A549 (cell line): ENCODE data around the gene HAUS8. TPM values are rescaled to one million over a fixed set of nuclear protein-coding genes. Genes with fewer than 3 reads are reported as not detected.

ENCODE experiments used
- ATAC-seq, 2 experiments: fragments of 200-7000 bp in 1 of 2; fragments of >200 bp in 1 of 2; cut with Nextera tagmentation in 1 of 2; cut with Tn5 transposase in 1 of 2; 3 replicates each; pipeline versions ENCODE4 v1.8.0 to v1.9.1; 2018 to 2020; ENCODE audit warnings: mild to moderate bottlenecking in 1 of 2, moderate library complexity in 1 of 2
- CTCF ChIA-PET: fragments of 300-600 bp; sonication (Branson Sonifier 250); formaldehyde crosslinking; extraction: SDS; loops from one replicate; lab custom pipeline; 2021; ENCODE audit warnings: antibody characterized with exemption, inconsistent platforms; lab: Yijun Ruan, JAX
- POLR2A ChIA-PET: fragments of 350-600 bp; formaldehyde crosslinking; extraction: SDS; loops from one replicate; lab custom pipeline; 2021; ENCODE audit warnings: antibody characterized with exemption, inconsistent platforms; lab: Yijun Ruan, JAX
- DNase-seq, 2 experiments: peaks; one replicate each; pipeline versions ENCODE4 v3.0.0 to v3.0.0-alpha.2; 2011 to 2016; ENCODE audit warnings: low read depth in 1 of 2, low spot score in 1 of 2
- FAIRE-seq: peaks from 2 replicates; lab custom pipeline; 2011; peaks lifted over from hg19 to GRCh38; lab: Jason Lieb, UNC
- H3K27ac ChIP-seq, 2 experiments: fragments of >200 bp; sonication (Bioruptor Twin); formaldehyde crosslinking; 3 replicates each; pipeline ENCODE4 v1.5.1; 2016 to 2017
- H3K4me1 ChIP-seq: fragments of >200 bp; sonication (Bioruptor Twin); formaldehyde crosslinking; 3 replicates; pipeline ENCODE4 v1.6.1; 2016
- H3K4me2 ChIP-seq: fragments of >200 bp; sonication (Bioruptor Twin); formaldehyde crosslinking; 3 replicates; pipeline ENCODE4 v1.6.1; 2016
- H3K4me3 ChIP-seq: fragments of >200 bp; sonication (Bioruptor Twin); formaldehyde crosslinking; 3 replicates; pipeline ENCODE4 v1.5.1; 2016
- H3K9me3 ChIP-seq: fragments of >200 bp; sonication (Bioruptor Twin); formaldehyde crosslinking; 3 replicates; pipeline ENCODE4 v1.6.1; 2016
- BHLHE40 ChIP-seq: IDR thresholded peaks from 2 replicates; pipeline ENCODE4 v1.6.1; 2012; ENCODE audit warnings: low read depth, low read length, inconsistent platforms
- CBX2 ChIP-seq: fragments of 200-600 bp; sonication (generic); IDR thresholded peaks from 2 replicates; pipeline ENCODE4 v1.6.1; 2016; ENCODE audit warnings: low read depth, mild to moderate bottlenecking, borderline replicate concordance
- FOXS1 ChIP-seq: fragments of 250-450 bp; sonication (Bioruptor Pico); IDR thresholded peaks from 2 replicates; pipeline ENCODE4 v1.5.0; 2020; ENCODE audit warnings: mild to moderate bottlenecking, moderate library complexity
- HOXB13 ChIP-seq: fragments of 250-450 bp; sonication (Bioruptor Pico); IDR thresholded peaks from 2 replicates; pipeline ENCODE4 v1.5.0; 2020; ENCODE audit warnings: low read depth, mild to moderate bottlenecking, moderate library complexity
- HOXB5 ChIP-seq: fragments of 250-450 bp; sonication (Bioruptor Pico); IDR thresholded peaks from 2 replicates; pipeline ENCODE4 v1.5.0; 2020; ENCODE audit warnings: mild to moderate bottlenecking, moderate library complexity
- JUNB ChIP-seq: fragments of >200 bp; sonication (Bioruptor Twin); formaldehyde crosslinking; IDR thresholded peaks from 2 replicates; pipeline ENCODE4 v1.6.1; 2016
- NFE2L2 ChIP-seq: fragments of 150-350 bp; conservative IDR thresholded peaks from 2 replicates; pipeline ENCODE4 v1.6.1; 2014; ENCODE audit warnings: low read length
- NPAS2 ChIP-seq: fragments of 250-450 bp; sonication (Bioruptor Pico); IDR thresholded peaks from 2 replicates; pipeline ENCODE4 v1.8.0; 2022; ENCODE audit warnings: mild to moderate bottlenecking, moderate library complexity, borderline replicate concordance
- PBX3 ChIP-seq: IDR thresholded peaks from 2 replicates; pipeline ENCODE4 v1.6.1; 2012
- PHF8 ChIP-seq: fragments of 200-600 bp; sonication (generic); IDR thresholded peaks from 2 replicates; pipeline ENCODE4 v1.6.1; 2016; ENCODE audit warnings: low read depth, mild to moderate bottlenecking, antibody characterized with exemption, moderate library complexity, borderline replicate concordance
- POLR2A ChIP-seq: IDR thresholded peaks from 2 replicates; pipeline ENCODE4 v1.6.1; 2012; ENCODE audit warnings: mild to moderate bottlenecking, low read length
- RAD21 ChIP-seq, 2 experiments: fragments of >200 bp in 1 of 2; sonication (Bioruptor Twin) in 1 of 2; formaldehyde crosslinking in 1 of 2; IDR thresholded peaks in 1 of 2; conservative IDR thresholded peaks in 1 of 2; 2 replicates in 1 of 2; 3 replicates in 1 of 2; pipeline ENCODE4 v1.6.1; 2012 to 2018; ENCODE audit warnings: inconsistent platforms in 1 of 2
- RNF2 ChIP-seq: fragments of 200-600 bp; sonication (generic); IDR thresholded peaks from 2 replicates; pipeline ENCODE4 v1.6.1; 2016; ENCODE audit warnings: low read depth, mild to moderate bottlenecking, antibody characterized with exemption, moderate library complexity, borderline replicate concordance
- ZNF302 ChIP-seq: fragments of 250-450 bp; sonication (Bioruptor Pico); IDR thresholded peaks from 2 replicates; pipeline ENCODE4 v1.9.0; 2021; ENCODE audit warnings: inconsistent platforms, mild to moderate bottlenecking, moderate library complexity
- ZSCAN20 ChIP-seq: fragments of 250-450 bp; sonication (Bioruptor Pico); IDR thresholded peaks from 2 replicates; pipeline ENCODE4 v1.8.0; 2022; ENCODE audit warnings: mild to moderate bottlenecking, moderate library complexity
- WGBS: methylation state at CpG from one replicate; pipeline ENCODE4 v1.1.6; 2017; ENCODE audit errors: missing lambda C conversion rate; 5-methylcytosine and 5-hydroxymethylcytosine counted together
- polyA plus RNA-seq, 4 experiments: library from polyadenylated mRNA; depleted of rRNA in 3 of 4; stranded (reverse); fragments of >200 nt; fragmentation: RNase III in 1 of 4; extraction: RNeasy Plus Mini Kit Qiagen cat#74134 plus additional on column Dnase treatment in 1 of 4; gene quantifications; 2 replicates in 3 of 4; 3 replicates in 1 of 4; pipeline ENCODE4 v1.2.3, GENCODE V29; 2011 to 2017

The HAUS8 gene
- polyA plus RNA-seq, 2 of the 4 experiments (the other 2 are of a cell fraction) = 15.1 to 16.2 TPM

DNA sequence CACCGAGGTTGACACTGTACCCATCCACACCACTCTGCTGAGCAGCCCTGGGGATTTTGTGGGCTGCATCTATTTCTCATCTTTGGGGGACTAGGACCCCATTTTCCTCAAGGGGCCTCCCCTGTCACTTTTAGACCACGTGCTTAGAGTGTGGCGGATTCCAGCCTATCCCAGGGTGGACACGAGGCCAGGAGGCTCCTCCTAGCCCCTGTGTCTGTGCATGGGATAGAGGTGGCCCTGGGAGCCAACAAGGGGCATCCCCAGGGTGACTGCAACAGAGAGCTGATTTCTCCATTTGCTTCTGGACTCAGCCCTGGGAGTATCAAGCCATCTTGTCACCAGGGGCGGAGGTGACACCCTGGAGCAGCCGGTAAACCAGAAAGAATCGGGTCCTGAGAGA lies 72.8 kb downstream of the HAUS8 start:
- no peak for ATAC-seq
- DNase-seq = no peak
- FAIRE-seq = no peak
- TF ChIP-seq PBX3 (no peak), POLR2A (no peak), RAD21 (conservative IDR thresholded peaks at IDR 0.05 in 1 of 2, IDR thresholded peaks at IDR 0.05 in 1 of 2) (no peak), NFE2L2 (no peak), ZSCAN20 (CRISPR knock-in tag) (no peak), JUNB (no peak), FOXS1 (CRISPR knock-in tag) (no peak), ZNF302 (no peak), HOXB13 (no peak), NPAS2 (CRISPR knock-in tag) (no peak), CBX2 (no peak), PHF8 (no peak), BHLHE40 (no peak)
- CTCF ChIA-PET = no interaction called here
- POLR2A ChIA-PET = no interaction called here
- no peak overlapping the region for H3K4me3 ChIP-seq
- WGBS = 15% methylated on average over 4 of the region's 7 CpGs
- peaks cover 6% of the 10 kb centered on the region for H3K9me3 ChIP-seq
- no peak overlapping the region for H3K27ac ChIP-seq
- no peak overlapping the region for H3K4me2 ChIP-seq
- H3K4me1 ChIP-seq = no peaks in the 10 kb centered on the region

GRCh38 chr19:17001603-17002183 lies 73.6 kb downstream of the HAUS8 start:
- WGBS = 28% methylated on average over 4 of the region's 7 CpGs
- no peak overlapping the region for H3K4me3 ChIP-seq
- H3K4me1 ChIP-seq = no peaks in the 10 kb centered on the region
- no peak overlapping the region for H3K27ac ChIP-seq
- peaks cover 6% of the 10 kb centered on the region for H3K9me3 ChIP-seq
- TF ChIP-seq HOXB5 (CRISPR knock-in tag) = no peak
- TF ChIP-seq RNF2 = no peak
- TF ChIP-seq NPAS2 (CRISPR knock-in tag) = no peak
- FAIRE-seq (no peak), ATAC-seq (no peak), DNase-seq (no peak)
- ChIA-PET POLR2A (no interaction called here), CTCF (no interaction called here)
- no peak overlapping the region for H3K4me2 ChIP-seq

Other genes with a start within 250 kb of the HAUS8 start
- gene SIN3B, start 246.1 kb downstream of the HAUS8 start, polyA plus RNA-seq (2011; rRNA removed) = 12.2 and 14.8 TPM in 2 replicates
- gene SIN3B, start 246.1 kb downstream of the HAUS8 start, polyA plus RNA-seq (2017; fragmentation: RNase III; extraction: RNeasy Plus Mini Kit Qiagen cat#74134 plus additional on column Dnase treatment) = 18.9 to 22.4 TPM (median 21.3 TPM) in 3 replicates
- not detected in 2 replicates for gene F2RL3, start 186.5 kb downstream of the HAUS8 start, polyA plus RNA-seq (2011; rRNA removed)
- not detected in 3 replicates for gene F2RL3, start 186.5 kb downstream of the HAUS8 start, polyA plus RNA-seq (2017; fragmentation: RNase III; extraction: RNeasy Plus Mini Kit Qiagen cat#74134 plus additional on column Dnase treatment)
- 0.03 and 0.12 TPM in 2 replicates for gene CPAMD8, start 48.6 kb downstream of the HAUS8 start, polyA plus RNA-seq (2011; rRNA removed)
- not detected in 3 replicates for gene CPAMD8, start 48.6 kb downstream of the HAUS8 start, polyA plus RNA-seq (2017; fragmentation: RNase III; extraction: RNeasy Plus Mini Kit Qiagen cat#74134 plus additional on column Dnase treatment)
- 13.0 and 18.9 TPM in 2 replicates for gene MYO9B, start 325 bp upstream of the HAUS8 start, polyA plus RNA-seq (2011; rRNA removed)
- gene MYO9B, start 325 bp upstream of the HAUS8 start, polyA plus RNA-seq (2017; fragmentation: RNase III; extraction: RNeasy Plus Mini Kit Qiagen cat#74134 plus additional on column Dnase treatment) = 23.9 to 28.1 TPM (median 27.7 TPM) in 3 replicates
- 10.1 and 10.2 TPM in 2 replicates for gene USE1, start 139.9 kb upstream of the HAUS8 start, polyA plus RNA-seq (2011; rRNA removed)
- gene USE1, start 139.9 kb upstream of the HAUS8 start, polyA plus RNA-seq (2017; fragmentation: RNase III; extraction: RNeasy Plus Mini Kit Qiagen cat#74134 plus additional on column Dnase treatment) = 15.5 to 18.4 TPM (median 16.5 TPM) in 3 replicates
- gene OCEL1, start 150.8 kb upstream of the HAUS8 start, polyA plus RNA-seq (2011; rRNA removed) = 5.5 and 8.5 TPM in 2 replicates
- gene OCEL1, start 150.8 kb upstream of the HAUS8 start, polyA plus RNA-seq (2017; fragmentation: RNase III; extraction: RNeasy Plus Mini Kit Qiagen cat#74134 plus additional on column Dnase treatment) = 6.0 to 10.7 TPM (median 9.2 TPM) in 3 replicates
- gene NR2F6, start 170.5 kb upstream of the HAUS8 start, polyA plus RNA-seq (2011; rRNA removed) = 30.4 and 31.9 TPM in 2 replicates
- 37.7 to 42.4 TPM (median 42.1 TPM) in 3 replicates for gene NR2F6, start 170.5 kb upstream of the HAUS8 start, polyA plus RNA-seq (2017; fragmentation: RNase III; extraction: RNeasy Plus Mini Kit Qiagen cat#74134 plus additional on column Dnase treatment)
- 0.03 and 0.04 TPM in 2 replicates for gene USHBP1, start 189.3 kb upstream of the HAUS8 start, polyA plus RNA-seq (2011; rRNA removed)
- gene USHBP1, start 189.3 kb upstream of the HAUS8 start, polyA plus RNA-seq (2017; fragmentation: RNase III; extraction: RNeasy Plus Mini Kit Qiagen cat#74134 plus additional on column Dnase treatment) = not detected in 3 replicates
- 52.1 and 56.0 TPM in 2 replicates for gene BABAM1, start 192.0 kb upstream of the HAUS8 start, polyA plus RNA-seq (2011; rRNA removed)
- 64.0 to 67.6 TPM (median 65.7 TPM) in 3 replicates for gene BABAM1, start 192.0 kb upstream of the HAUS8 start, polyA plus RNA-seq (2017; fragmentation: RNase III; extraction: RNeasy Plus Mini Kit Qiagen cat#74134 plus additional on column Dnase treatment)
- gene ANKLE1, start 206.4 kb upstream of the HAUS8 start, polyA plus RNA-seq (2011; rRNA removed) = 0.45 and 0.56 TPM in 2 replicates
- 0.74 to 1.2 TPM (median 1.0 TPM) in 3 replicates for gene ANKLE1, start 206.4 kb upstream of the HAUS8 start, polyA plus RNA-seq (2017; fragmentation: RNase III; extraction: RNeasy Plus Mini Kit Qiagen cat#74134 plus additional on column Dnase treatment)
- gene ABHD8, start 228.0 kb upstream of the HAUS8 start, polyA plus RNA-seq (2011; rRNA removed) = 2.3 TPM in 2 replicates
- gene ABHD8, start 228.0 kb upstream of the HAUS8 start, polyA plus RNA-seq (2017; fragmentation: RNase III; extraction: RNeasy Plus Mini Kit Qiagen cat#74134 plus additional on column Dnase treatment) = 3.1 to 4.4 TPM (median 4.2 TPM) in 3 replicates
- gene MRPL34, start 230.4 kb upstream of the HAUS8 start, polyA plus RNA-seq (2011; rRNA removed) = 28.1 and 30.5 TPM in 2 replicates
- 50.6 to 56.1 TPM (median 54.9 TPM) in 3 replicates for gene MRPL34, start 230.4 kb upstream of the HAUS8 start, polyA plus RNA-seq (2017; fragmentation: RNase III; extraction: RNeasy Plus Mini Kit Qiagen cat#74134 plus additional on column Dnase treatment)
- gene DDA1, start 234.1 kb upstream of the HAUS8 start, polyA plus RNA-seq (2011; rRNA removed) = 27.5 and 35.5 TPM in 2 replicates
- 53.5 to 62.1 TPM (median 58.5 TPM) in 3 replicates for gene DDA1, start 234.1 kb upstream of the HAUS8 start, polyA plus RNA-seq (2017; fragmentation: RNase III; extraction: RNeasy Plus Mini Kit Qiagen cat#74134 plus additional on column Dnase treatment)